ENCODE data around the gene RTL9.

The RTL9 gene

GRCh38 chrX:110407910-110408545 is 49.4 kb downstream of the RTL9 start:
- DNase-seq = peak; percentile 72

Measured in NCI-H1694 treated with DMSO at 0.1 percent for 48 hours (cell line).